A549 treated with ZK216348 at 1 μM for 4 hours (cell line): Measurements from ENCODE around the gene TLR4. TPM values are rescaled to one million over a fixed set of nuclear protein-coding genes. Genes with fewer than 3 reads are reported as not detected.

ENCODE experiments used
- total RNA-seq: library from RNA; stranded (reverse); fragments of 200-300 nt; extraction: Qiagen RNA extraction; gene quantifications from 5 replicates; pipeline ENCODE4 v1.2.3, GENCODE V29; 2022; ENCODE audit warnings: low read depth

The TLR4 gene
- 0.05 to 0.16 TPM (median 0.13 TPM) in 5 replicates for total RNA-seq

GRCh38 chr9:117704024-117704575, at the start of gene TLR4:
Gene TLR4, plus strand, starts transcription at chr9:117704403. Its CDS starts 70 bp downstream, at chr9:117704473.

